ENCODE results near the gene SLC25A27. TPM values are rescaled to one million over a fixed set of nuclear protein-coding genes. Genes with fewer than 3 reads are reported as not detected.

The SLC25A27 gene
- total RNA-seq, 4 donors from 2014 or later, result 8.7 to 27.5 (median 19.0) TPM

- Histone ChIP-seq H3K27me3 (no peaks in the 10 kb centered on the region), H3K9me3 (no peaks in the 10 kb centered on the region), H3K36me3 (no peaks in the 10 kb centered on the region), H3K4me3 (peak overlapping the region in 3 of 4 donors; percentile 70 to 94 (median 73)), H3K27ac (peak overlapping the region; percentile 80 to 90 (median 84)), H3K4me1 (peaks cover 0 to 30% (median 15%) of the 10 kb centered on the region in 4 donors)
- DNase-seq, result no peak
- no peak for TF ChIP-seq POLR2A (IDR thresholded peaks at IDR 0.05)
- TF ChIP-seq CTCF (IDR thresholded peaks at IDR 0.05), result no peak
- no peak for TF ChIP-seq EP300 (IDR thresholded peaks at IDR 0.05; ENCODE audit: low read depth)
- TF ChIP-seq POLR2AphosphoS5 (IDR thresholded peaks at IDR 0.05), result no peak
- 7 to 19% methylated on average over 8 of the region's 8 CpGs for WGBS, 2 donors (ENCODE audit: low coverage in 1 of 2)
- in situ Hi-C loops (cut with MboI; ENCODE audit: low pct_ligation_motif_present in 1 of 4, low pct_unique_long_range_greater_than_20kb in 1 of 4, low sequenced_read_pairs in 3 of 4) (no loop called here), intact Hi-C loops (cut with DNase I; ENCODE audit: low total_unique reads) (no loop called here)
These were observed 959 bp upstream of the SLC25A27 start for GRCh38 chr6:46651816-46652215.

GRCh38 chr6:46652232-46652602, 558 bp upstream of the SLC25A27 start:
- no peak for DNase-seq
- H3K9me3 ChIP-seq, result no peaks in the 10 kb centered on the region
- WGBS, 2 donors (ENCODE audit: low coverage in 1 of 2), result 2 to 3% methylated on average over 3 to 6 of the region's 6 CpGs
- intact Hi-C loops (cut with DNase I; ENCODE audit: low total_unique reads) (no loop called here), in situ Hi-C loops (cut with MboI; ENCODE audit: low pct_ligation_motif_present in 1 of 4, low pct_unique_long_range_greater_than_20kb in 1 of 4, low sequenced_read_pairs in 3 of 4) (no loop called here)
- H3K4me3 ChIP-seq, result peak overlapping the region; percentile 70 to 94 (median 72)
- no peaks in the 10 kb centered on the region for H3K36me3 ChIP-seq
- TF ChIP-seq CTCF (IDR thresholded peaks at IDR 0.05), result no peak
- no peak for TF ChIP-seq EP300 (IDR thresholded peaks at IDR 0.05; ENCODE audit: low read depth)
- TF ChIP-seq POLR2A (IDR thresholded peaks at IDR 0.05), result no peak
- TF ChIP-seq POLR2AphosphoS5 (IDR thresholded peaks at IDR 0.05), result no peak
- H3K4me1 ChIP-seq, result peaks cover 0 to 30% (median 15%) of the 10 kb centered on the region in 4 donors
- peak overlapping the region; percentile 80 to 90 (median 84) for H3K27ac ChIP-seq
- no peaks in the 10 kb centered on the region for H3K27me3 ChIP-seq

- no peak for DNase-seq
- Histone ChIP-seq H3K9me3 (no peaks in the 10 kb centered on the region), H3K36me3 (no peaks in the 10 kb centered on the region), H3K4me1 (peaks cover 0 to 30% (median 15%) of the 10 kb centered on the region in 4 donors), H3K27me3 (no peaks in the 10 kb centered on the region), H3K27ac (peak overlapping the region; percentile 80 to 90 (median 84)), H3K4me3 (peak overlapping the region; percentile 70 to 94 (median 72))
- in situ Hi-C loops (cut with MboI; ENCODE audit: low pct_ligation_motif_present in 1 of 4, low pct_unique_long_range_greater_than_20kb in 1 of 4, low sequenced_read_pairs in 3 of 4), result no loop called here
- intact Hi-C loops (cut with DNase I; ENCODE audit: low total_unique reads), result no loop called here
- TF ChIP-seq EP300 (IDR thresholded peaks at IDR 0.05; ENCODE audit: low read depth), result no peak
- TF ChIP-seq CTCF (IDR thresholded peaks at IDR 0.05), result no peak
- TF ChIP-seq POLR2AphosphoS5 (IDR thresholded peaks at IDR 0.05), result no peak
- no peak for TF ChIP-seq POLR2A (IDR thresholded peaks at IDR 0.05)
- 18% methylated on average over 7 to 10 of the region's 10 CpGs for WGBS, 2 donors (ENCODE audit: low coverage in 1 of 2)
These were observed 842 bp downstream of the SLC25A27 start for GRCh38 chr6:46653439-46654195.

GRCh38 chr6:46655803-46656202, 3.0 kb downstream of the SLC25A27 start:
- H3K27me3 ChIP-seq, result no peaks in the 10 kb centered on the region
- H3K4me1 ChIP-seq, result peaks cover 0 to 22% (median 12%) of the 10 kb centered on the region in 4 donors
- no peak overlapping the region for H3K4me3 ChIP-seq
- intact Hi-C loops (cut with DNase I; ENCODE audit: low total_unique reads) (no loop called here), in situ Hi-C loops (cut with MboI; ENCODE audit: low pct_ligation_motif_present in 1 of 4, low pct_unique_long_range_greater_than_20kb in 1 of 4, low sequenced_read_pairs in 3 of 4) (no loop called here)
- H3K27ac ChIP-seq, result no peak overlapping the region
- no peak for DNase-seq
- TF ChIP-seq CTCF (IDR thresholded peaks at IDR 0.05), result peak in 2 of 5 experiments; percentile 3 to 7
- TF ChIP-seq EP300 (IDR thresholded peaks at IDR 0.05; ENCODE audit: low read depth), result no peak
- 81% methylated on average over 6 of the region's 6 CpGs; no CpG with 5 or more reads in 1 of the 2 donors for WGBS, 2 donors (ENCODE audit: low coverage in 1 of 2)
- H3K9me3 ChIP-seq, result no peaks in the 10 kb centered on the region
- H3K36me3 ChIP-seq, result no peaks in the 10 kb centered on the region
